NCI-H187 treated with DMSO at 0.1 percent for 48 hours (cell line): ENCODE data around the gene PRDM16.

Experiments used
- DNase-seq: peaks from one replicate; lab custom pipeline; 2025; lab: John Stamatoyannopoulos, UW

The PRDM16 gene

DNA sequence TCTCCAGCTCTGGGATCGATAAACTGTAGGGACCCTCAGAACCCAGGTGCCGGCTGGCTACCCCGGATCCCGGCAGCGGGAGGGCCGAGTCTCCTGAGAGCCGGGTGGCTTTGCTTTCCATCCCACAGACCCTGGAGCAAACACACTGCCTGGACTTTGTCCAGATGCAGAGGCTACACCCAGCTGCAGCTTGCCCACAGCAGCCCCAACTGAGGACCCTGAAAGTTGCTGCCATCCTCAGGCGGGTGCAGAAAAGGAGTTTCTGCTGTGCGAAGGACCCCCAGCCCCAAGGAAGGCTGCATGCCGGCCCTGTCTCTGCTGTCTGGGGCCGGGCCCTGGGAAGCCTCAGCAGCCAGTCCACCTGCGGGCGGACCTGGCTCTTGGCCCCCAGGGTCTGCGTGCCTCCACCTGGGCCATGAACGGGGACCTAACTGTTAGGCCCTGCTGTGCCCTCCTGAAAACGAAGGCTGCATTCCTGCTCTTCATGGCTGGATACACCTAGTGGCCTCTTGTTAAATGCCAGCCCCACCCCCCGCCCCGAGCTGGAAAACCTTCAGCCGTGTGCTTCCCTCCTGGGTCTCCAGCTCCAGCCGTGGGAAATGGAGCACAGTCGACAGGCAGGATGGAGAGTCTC, 287.9 kb downstream of the PRDM16 start:
- DNase-seq, result no peak

DNA sequence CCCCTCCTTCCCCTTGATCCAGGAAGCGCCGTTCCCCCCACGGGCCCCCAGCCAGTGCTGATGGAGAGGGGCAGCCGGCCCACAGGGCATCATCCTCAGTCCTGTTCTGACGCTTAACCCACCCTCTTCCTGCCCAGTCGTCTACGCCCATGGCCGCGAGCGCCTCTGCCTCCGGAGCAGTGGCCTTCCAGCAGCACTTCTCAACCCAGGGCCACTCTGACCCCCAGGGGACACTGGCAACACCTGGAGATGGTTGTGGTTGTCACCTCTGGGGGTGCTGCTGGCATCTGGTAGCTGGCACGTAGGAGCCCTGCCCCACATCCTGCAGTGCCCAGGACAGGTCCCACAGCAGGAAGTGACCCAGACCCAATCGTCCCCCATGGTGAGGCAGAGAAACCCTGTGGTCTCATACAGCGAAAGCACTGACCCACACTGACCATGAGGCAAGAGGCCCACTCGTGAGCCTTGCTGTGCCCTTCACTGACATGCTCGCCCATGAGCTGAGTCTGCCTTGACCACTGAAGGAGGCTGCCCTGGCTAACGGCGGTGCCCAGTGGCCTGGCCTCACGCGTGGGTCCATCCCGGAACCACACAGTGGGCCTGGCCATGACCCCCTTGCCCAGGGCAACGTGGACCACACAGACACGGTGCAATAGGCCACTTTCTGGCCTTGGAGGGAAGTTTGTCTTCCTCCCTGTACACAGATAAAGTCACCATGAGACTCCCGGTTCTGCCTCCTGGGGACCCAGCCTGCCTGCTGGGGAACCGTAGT, 288.7 kb downstream of the PRDM16 start:
- DNase-seq, result no peak

DNA sequence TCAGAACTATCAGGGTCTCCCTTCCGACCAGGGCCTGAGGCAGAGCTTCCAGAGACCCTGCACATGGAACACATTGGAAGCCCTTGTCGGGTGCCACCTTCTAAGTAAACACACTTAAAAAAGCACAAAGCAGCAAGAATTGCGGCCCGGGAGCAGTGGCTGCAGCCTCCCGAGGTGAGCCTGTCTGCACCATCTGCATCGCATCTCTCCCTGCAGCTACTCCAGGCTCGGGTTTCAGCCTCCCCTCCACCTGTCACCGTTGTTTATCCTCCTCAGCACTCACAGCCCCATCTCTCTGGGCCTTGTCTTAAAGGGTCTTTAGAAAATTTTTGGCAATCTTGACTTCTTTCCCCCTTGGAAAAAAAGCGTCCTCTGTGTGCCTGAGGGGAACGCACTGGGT, 290.3 kb downstream of the PRDM16 start:
- DNase-seq, result peak; percentile 26

GRCh38 chr1:3359756-3360440, 290.9 kb downstream of the PRDM16 start:
- no peak for DNase-seq

DNA sequence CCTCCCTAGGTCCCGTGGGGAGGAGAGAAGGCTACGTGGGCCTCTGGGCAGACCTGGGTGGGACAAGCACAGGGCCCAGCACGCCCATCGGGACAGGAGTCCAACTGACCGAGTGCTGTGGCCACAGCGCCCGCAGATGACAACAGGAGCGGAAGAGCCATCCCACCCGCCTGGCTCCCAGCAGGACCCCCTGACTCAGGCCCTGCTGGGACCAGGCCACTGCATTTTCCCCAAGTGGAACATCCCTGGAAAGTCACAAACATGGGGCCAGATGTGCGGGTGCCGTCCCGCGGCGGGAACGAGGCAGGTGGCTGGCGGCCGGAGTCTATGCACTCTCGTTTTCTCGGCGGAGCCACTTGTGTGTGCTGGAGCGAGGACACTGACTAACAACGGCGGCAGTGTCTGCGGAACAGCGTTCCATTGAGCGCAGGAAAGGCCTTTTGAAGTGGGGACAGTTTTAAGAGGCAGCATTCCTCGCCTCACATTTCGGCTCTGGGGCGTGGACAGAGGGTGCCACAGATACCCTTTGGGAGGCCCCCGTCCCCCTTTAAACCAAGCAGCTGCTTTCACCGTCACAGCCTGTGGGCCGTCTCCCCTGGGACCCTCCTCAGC, 291.7 kb downstream of the PRDM16 start:
- no peak for DNase-seq

DNA sequence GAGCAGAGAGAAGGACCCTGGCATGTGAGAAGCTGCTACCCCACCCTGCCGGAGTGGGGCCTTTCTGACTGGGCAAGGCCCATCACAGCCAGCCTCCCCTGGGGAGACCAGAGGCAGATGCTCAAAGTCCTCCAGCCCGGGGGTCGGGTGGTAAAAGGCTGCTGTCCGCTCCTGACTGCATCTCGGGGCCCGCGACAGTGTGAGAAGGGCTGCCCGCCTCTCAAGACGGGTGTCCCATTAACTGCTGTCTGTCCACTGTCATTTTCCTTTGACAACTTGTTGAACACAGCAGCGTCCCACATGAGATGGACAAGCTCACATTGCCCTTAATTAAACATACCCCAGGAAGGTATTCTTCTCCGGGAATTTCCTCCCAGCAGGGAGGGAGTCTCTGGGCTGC, 294.0 kb downstream of the PRDM16 start:
- no peak for DNase-seq

DNA sequence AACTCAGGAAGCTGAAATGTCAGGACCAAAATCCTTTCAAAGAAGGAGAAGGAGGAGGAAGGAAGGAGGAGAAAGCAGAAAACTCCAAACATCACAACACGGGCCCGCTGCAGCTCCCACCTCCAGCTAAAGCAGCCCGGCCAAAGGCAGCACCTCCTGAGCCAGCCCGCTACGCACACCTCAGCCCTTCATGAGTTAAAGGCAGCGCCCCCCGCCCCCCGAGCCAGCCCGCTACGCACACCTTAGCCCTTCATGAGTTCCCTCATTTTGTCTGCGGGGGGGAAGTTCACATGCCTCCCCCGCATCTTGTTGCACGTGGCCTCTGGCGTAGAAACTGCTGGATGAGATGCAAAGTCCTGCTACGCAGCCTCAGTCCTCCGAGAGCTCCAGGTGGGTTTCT, 294.8 kb downstream of the PRDM16 start:
- no peak for DNase-seq

DNA sequence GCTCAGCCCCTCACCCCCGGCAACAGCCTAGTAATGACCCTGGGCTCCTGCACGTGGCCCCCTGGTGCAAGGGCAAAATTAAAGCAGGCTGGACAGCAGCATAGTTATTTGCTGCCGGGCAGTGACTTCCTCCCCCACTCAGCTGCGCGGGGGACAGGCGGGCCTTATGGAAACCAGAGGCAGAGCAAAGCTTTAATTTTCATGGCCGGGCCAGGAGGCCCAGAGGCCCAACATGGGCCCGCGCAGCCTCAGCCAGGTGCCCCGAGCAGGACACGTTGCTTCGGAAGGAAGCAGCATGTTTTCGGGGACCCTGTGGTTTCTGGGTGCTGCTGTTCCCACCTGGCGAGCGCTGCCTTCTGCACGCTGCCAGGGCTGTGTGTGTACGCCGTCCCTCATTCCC, 295.5 kb downstream of the PRDM16 start:
- DNase-seq, result no peak

DNA sequence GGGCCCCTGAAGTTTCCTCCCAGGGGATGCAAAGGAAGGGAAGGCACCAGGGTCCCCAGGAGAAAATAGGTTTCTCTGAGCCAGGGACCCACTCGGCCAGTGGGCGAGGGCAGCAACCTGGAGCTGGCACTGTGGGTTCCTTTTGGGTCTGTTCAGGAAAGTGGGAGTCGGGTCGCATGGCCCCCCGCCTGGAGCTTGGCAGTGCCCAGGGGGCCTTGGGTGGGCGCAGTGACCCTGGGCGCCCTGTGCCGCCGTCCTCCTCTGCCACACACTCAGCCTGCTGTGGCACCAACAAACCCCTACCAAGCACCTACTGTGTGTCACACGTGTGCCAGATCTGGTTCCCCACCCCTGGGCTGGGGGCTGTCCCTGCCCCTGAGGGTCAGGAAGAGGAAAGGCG, 296.0 kb downstream of the PRDM16 start:
- no peak for DNase-seq

- no peak for DNase-seq
Observed at GRCh38 chr1:3365523-3366125, 296.6 kb downstream of the PRDM16 start.

DNA sequence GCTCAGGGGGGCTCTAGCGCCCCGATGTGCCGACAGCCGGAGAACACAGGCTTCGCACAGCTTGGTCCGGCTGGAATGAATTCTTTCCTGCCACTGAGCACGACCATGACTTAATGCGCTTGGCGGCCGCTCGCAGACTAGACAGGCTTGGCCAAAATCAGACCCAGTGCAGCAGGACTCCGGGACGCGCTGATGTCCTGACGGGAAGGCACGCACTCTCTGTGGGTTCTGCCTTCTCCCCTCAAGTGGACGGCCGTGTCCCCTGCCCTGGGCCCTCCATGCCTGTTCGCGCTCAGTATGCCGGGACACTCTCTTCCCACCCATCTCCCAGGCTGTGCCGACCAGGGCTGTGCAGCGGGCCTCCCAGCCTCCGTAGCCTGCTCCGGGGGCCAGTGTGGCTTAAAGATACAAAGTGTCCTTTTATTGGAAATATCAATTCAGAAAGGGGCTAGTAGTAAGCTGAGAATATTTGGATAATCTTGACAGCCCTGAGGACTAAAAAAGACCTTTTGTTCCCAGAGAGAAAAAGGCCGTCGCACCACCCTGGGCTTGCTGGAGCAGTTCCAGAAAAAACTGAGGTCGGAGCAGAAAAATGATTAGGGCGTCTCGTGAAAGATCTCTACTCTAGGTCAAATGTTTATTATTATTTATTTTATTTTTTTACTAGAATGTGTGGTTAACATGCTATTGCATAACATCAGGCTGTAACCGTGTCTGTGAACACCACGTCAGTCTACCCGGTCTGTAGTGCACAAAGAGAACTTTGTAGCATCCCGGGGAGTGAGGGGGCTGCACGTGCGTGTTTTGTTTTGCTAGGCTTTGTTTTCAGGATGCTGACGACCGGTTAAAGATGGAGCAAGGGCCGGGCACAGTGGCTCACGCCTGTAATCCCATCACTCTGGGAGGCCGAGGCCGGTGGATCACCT, 297.4 kb downstream of the PRDM16 start:
- DNase-seq, result no peak

DNA sequence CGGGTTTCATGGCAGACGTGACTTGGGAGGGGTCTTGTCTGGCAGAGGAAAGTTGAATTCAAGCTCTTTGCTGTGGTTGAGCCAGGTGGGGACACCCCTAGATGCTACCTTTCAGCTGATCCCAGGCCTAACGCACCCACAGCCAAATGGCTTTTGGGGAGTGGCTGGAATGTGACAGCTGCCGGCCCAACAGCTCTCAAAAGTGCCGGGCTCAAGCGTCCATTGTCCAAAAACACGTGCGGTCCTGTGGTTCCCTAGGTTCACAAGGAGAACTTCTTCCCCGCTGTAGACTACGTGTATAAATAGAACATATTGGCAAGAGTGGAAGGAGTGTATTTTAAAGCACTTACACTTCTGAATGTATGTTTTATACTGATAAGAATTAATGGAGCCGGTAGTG, 298.4 kb downstream of the PRDM16 start:
- DNase-seq, result no peak

- DNase-seq, result no peak
Observed at GRCh38 chr1:3368059-3368458, 299.1 kb downstream of the PRDM16 start.

GRCh38 chr1:3368711-3369445, 299.9 kb downstream of the PRDM16 start:
- DNase-seq, result no peak

GRCh38 chr1:3369446-3370076, 300.6 kb downstream of the PRDM16 start:
- DNase-seq, result no peak

GRCh38 chr1:3370856-3371703, 302.1 kb downstream of the PRDM16 start:
- DNase-seq, result no peak

DNA sequence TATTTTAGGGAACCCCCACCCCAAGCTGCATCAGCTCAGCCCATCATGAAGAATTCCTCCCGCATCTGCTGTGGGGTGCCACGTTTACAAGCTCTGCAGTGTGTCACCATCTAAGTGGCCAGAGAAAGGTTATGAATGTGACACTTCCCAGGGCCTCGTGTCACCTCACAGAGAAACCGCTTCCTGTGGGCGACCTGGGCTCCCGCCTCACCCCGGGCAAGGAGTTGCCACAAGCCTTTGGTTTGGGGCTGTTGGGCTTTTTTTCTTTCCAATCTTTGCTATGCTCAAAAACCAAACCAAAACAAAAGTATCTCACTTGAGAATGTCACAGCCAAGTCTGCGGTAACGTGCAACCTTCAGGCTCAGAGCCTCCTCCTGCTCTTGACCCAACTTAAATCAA, 303.3 kb downstream of the PRDM16 start:
- DNase-seq, result no peak

GRCh38 chr1:3373175-3373574, 304.2 kb downstream of the PRDM16 start:
- DNase-seq, result no peak
